Measurements from ENCODE around the gene RIOK3.
A peak's percentile ranks its signal among the peaks of the same experiment; 100 is the strongest.
"Not testable (repeated sequence)": the region's sequence is repeated elsewhere in the genome, so short reads cannot be mapped to it uniquely, and the experiment has no call there.

The RIOK3 gene

DNA sequence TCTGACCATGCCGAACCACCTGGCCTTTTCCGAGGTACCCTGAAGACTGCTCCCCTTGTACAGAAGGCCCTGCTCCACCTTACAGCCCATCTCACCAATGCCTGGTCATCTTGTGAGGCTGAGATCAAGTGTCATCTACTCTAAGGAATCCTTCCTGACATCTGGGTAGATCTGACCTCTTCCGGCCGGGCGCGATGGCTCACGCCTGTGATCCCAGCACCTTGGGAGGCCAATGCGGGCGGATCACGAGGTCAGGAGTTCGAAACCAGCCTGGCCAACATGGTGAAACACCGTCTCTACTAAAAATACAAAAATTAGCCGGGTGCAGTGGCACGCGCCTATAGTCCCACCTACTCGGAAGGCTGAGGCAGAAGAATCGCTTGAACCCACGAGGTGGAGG, 2.1 kb upstream of the RIOK3 start:
- no peak for DNase-seq (ENCODE audit: low read depth)

- no peak for DNase-seq (ENCODE audit: low read depth)
Measured at GRCh38 chr18:23451491-23451890, 1.6 kb upstream of the RIOK3 start.

- no peak for DNase-seq (ENCODE audit: low read depth)
Measured at GRCh38 chr18:23452347-23452727, 750 bp upstream of the RIOK3 start.

DNA sequence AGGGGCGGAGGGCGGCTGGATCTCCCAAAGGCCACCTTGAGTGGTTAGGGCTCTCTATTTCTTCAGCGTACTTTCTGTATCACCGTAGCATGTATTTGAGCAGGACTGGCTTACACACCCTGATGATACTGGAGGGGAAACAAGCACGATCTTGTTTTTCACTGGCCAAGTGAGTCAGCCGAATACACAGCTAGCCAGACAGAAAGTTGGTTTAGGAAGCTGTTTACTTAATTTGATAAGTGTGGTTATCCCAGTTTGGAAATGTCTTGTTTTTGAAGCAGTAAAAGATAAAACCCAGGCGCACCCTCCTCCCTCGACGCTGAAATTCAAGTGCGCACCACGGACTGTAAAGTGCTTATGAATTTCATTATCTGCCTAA, 582 bp downstream of the RIOK3 start:
- peak; percentile 60 for DNase-seq (ENCODE audit: low read depth)

DNA sequence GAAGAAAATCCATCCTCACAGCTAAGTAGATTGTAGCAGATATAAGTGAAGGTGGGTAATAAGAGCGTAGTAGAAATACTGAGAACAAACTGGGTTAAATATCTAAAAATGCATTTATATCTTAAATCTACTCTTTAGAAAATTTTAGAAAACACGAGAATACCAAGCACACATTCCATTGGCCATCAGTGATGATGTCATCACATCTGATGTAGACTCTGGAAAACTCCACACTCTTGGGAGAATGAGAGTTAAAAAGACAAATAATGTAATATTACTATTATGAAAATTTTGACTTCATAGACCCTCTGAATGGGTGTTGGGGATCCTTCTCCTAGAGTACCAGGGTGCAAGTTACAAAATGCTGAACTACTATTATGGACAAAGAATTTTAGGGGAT, 3.7 kb downstream of the RIOK3 start:
- no peak for DNase-seq (ENCODE audit: low read depth)

GRCh38 chr18:23458830-23459529, 5.9 kb downstream of the RIOK3 start:
- DNase-seq (ENCODE audit: low read depth) = no peak

- no peak for DNase-seq (ENCODE audit: low read depth)
Measured at GRCh38 chr18:23459530-23459921, 6.4 kb downstream of the RIOK3 start.

- no peak for DNase-seq (ENCODE audit: low read depth)
Measured at GRCh38 chr18:23460285-23461273, 7.5 kb downstream of the RIOK3 start.

GRCh38 chr18:23462876-23463275, 9.8 kb downstream of the RIOK3 start:
- DNase-seq (ENCODE audit: low read depth) = no peak

DNA sequence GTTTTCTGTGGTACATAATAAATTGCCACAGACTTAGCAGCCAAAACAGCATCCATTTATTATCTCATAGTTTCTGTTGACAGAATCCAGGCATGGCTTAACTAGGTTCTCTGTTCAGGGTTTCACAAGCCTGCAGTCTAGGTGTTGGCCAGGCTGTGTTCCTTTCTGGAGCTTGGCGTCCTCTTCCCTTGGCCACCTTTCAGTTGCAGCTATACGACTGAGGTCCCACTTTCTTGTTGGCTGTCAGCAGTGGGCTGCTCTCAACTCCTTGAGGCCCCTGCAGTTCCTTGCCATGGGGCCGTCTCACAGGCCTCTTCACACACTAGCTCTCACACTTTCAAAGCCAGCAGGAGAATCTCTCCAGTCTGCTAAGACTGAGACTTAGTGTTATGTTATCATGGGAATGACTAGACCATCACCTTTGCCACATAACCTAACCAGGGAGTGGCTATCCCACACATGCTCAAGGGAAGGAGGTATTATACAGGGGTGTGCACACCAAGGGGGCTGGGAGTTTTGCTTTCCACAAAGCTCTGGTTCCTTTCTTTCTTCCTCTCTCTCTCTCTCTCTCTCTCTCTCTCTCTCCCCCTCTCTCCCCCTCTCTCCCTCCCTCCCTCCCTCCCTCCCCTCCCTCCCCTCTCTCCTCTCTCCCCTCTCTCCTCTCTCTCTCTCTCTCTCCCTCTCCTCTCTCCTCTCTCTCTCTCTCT, 15.8 kb downstream of the RIOK3 start:
- no peak for DNase-seq (ENCODE audit: low read depth)

GRCh38 chr18:23470620-23471387, 17.7 kb downstream of the RIOK3 start:
- no peak for DNase-seq (ENCODE audit: low read depth)

GRCh38 chr18:23471486-23471885, 18.4 kb downstream of the RIOK3 start:
- no peak for DNase-seq (ENCODE audit: low read depth)

GRCh38 chr18:23479829-23480505, 26.9 kb downstream of the RIOK3 start:
- DNase-seq (ENCODE audit: low read depth) = no peak

DNA sequence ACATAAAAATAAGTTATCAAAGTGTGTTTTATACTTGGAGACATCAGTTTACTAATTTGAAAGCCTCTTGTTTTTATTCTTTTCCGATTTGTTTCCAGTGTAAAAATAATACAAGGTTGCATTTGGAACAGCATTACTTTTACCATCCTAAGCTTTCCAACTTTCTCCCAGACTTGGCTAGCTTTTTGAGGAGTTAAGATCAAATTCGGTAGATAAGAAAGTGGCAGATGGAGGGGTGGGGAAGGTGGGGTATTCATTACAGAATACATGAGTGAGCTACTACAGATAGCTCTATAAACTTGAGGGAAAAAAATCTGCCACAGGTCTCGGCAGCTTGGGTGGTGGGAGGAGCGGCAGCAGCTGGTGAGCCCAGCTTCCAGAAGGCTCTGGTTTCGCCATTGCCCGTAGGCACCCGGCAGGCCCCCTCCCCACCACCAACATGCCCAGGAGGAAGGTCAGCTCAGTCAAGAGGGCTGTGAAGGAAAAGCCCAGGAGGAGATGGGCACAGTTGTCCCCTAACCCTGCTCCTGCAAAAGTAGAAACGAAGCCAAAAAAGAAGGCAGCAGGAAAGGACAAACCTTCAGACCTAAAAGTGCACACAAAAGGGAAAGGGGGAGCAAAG, 31.6 kb downstream of the RIOK3 start:
- no peak for DNase-seq (ENCODE audit: low read depth)

DNA sequence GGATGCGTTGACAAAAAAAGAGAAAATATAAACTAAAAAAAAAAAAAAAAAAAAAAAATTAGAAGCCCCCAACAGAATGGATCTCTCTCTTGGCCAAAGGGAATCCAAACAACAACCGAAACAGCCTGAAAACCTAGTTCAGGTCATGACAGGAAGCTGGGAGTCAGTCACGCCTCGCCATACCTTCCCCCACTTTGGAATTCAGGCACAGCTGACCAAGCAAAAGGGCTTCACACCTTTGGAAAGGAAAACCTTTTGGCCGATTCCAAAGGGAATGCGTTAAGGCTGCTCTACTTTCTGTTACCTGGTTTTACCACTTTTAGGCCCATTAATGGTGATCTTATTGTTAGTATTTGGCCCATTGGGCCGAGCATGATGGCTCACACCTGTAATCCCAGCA, 32.3 kb downstream of the RIOK3 start:
- no peak for DNase-seq (ENCODE audit: low read depth)

GRCh38 chr18:23487738-23488570, 34.9 kb downstream of the RIOK3 start:
- peak; percentile 13 for DNase-seq (ENCODE audit: low read depth)

DNA sequence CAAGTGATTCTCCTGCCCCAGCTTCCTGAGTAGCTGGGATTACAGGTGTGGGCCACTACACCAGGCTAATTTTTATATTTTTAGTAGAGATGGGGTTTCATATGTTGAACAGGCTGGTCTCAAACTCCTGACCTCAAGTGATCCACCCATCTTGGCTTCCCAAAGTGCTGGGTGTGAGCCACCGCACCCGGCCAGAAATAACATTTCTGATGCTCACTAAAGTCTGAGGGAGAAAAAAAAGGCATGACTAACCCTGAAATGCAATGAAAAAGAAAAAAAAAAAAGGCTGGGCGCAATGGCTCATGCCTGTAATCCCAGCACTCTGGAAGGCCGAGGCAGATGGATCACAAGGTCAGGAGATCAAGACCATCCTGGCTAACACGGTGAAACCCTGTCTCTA, 36.5 kb downstream of the RIOK3 start:
- DNase-seq (ENCODE audit: low read depth) = not testable (repeated sequence)

GRCh38 chr18:23493654-23494053, 40.6 kb downstream of the RIOK3 start:
- DNase-seq (ENCODE audit: low read depth) = no peak

DNA sequence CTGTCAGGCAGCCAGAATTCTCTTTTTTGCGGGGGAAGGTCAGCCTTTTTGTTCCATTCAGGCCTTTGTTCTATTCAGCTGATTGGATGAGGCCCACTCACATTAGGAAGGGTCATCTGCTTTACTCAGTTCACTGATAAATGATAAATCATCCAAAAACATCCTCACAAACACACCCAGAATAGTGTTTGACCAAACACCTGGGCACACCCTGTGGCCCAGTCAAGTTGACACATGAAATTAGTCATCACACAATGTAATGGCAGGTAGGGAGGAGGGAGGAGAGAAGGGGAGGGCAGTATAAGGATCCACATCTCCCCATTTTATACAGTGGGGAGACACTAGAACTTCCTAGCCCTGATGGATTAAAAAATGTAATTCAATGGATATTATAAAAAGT, 41.9 kb downstream of the RIOK3 start:
- no peak for DNase-seq (ENCODE audit: low read depth)

All from EH (cell line).